Pancreas (tissue), 10 donors: ENCODE results near the gene CD93. TPM values are rescaled to one million over a fixed set of nuclear protein-coding genes. Genes with fewer than 3 reads are reported as not detected.
A peak's percentile ranks its signal among the peaks of the same experiment; 100 is the strongest.

Experiments used
- ATAC-seq, 4 donors: fragments of 200-7000 bp; cut with Tn5 transposase; one replicate each; pipeline versions ENCODE4 v1.8.0 to v1.9.1; 2020; ENCODE audit warnings: mild to moderate bottlenecking in 4 of 4, moderate library complexity in 4 of 4
- DNase-seq, 6 donors: peaks; one replicate each; pipeline ENCODE4 v3.0.0-alpha.2; 2020
- FAIRE-seq: peaks from 2 replicates; lab custom pipeline; 2012; peaks lifted over from hg19 to GRCh38; lab: Jason Lieb, UNC
- H3K27ac ChIP-seq, 4 donors: fragments of 200-600 bp; sonication (generic); 1 replicate in 3 of 4; 2 replicates in 1 of 4; pipeline versions ENCODE4 v1.5.0 to v1.8.0; 2020
- H3K27me3 ChIP-seq, 4 donors: fragments of 200-600 bp; one replicate each; pipeline ENCODE4 v1.8.0; 2021
- H3K36me3 ChIP-seq, 3 donors: fragments of 200-600 bp; sonication (generic) in 1 of 3; one replicate each; pipeline versions ENCODE4 v1.5.0 to v1.8.0; 2020 to 2021
- H3K4me1 ChIP-seq, 3 donors: fragments of 200-600 bp; one replicate each; pipeline ENCODE4 v1.8.0; 2021
- H3K4me3 ChIP-seq, 4 donors: fragments of 200-600 bp; sonication (generic) in 2 of 4; one replicate each; pipeline versions ENCODE4 v1.5.0 to v1.8.0; 2020 to 2021
- H3K9me3 ChIP-seq, 4 donors: fragments of 200-600 bp; one replicate each; pipeline ENCODE4 v1.8.0; 2021
- CTCF ChIP-seq, 4 donors: fragments of 200-600 bp; sonication (generic) in 3 of 4; IDR thresholded peaks; one replicate each; pipeline versions ENCODE4 v1.5.0 to v1.8.0; 2021; ENCODE audit warnings: antibody characterized with exemption in 4 of 4
- WGBS, 2 donors: extraction: QIAGEN DNeasy Blood & Tissue Kit; methylation state at CpG; one replicate each; pipeline ENCODE4 v1.1.7; 2013; 5-methylcytosine and 5-hydroxymethylcytosine counted together
- intact Hi-C, 3 donors: fragments of 100-400 bp; cut with DNase I; formaldehyde crosslinking; loops; one replicate each; pipeline versions ENCODE4 v1.11.1 to v1.14.2; 2022
- polyA plus RNA-seq, 2 donors: library from polyadenylated mRNA; stranded (reverse); fragments of 200-250 nt; gene quantifications; one replicate each; pipeline ENCODE4 v1.2.3, GENCODE V29; 2013
- total RNA-seq, 6 donors: library from RNA; stranded (reverse); fragmentation: NEBNext Ultra II Directional in 4 of 6; extraction: Animal tissue kit (Norgen Biotek cat#: 25700) in 4 of 6; gene quantifications; one replicate each; pipeline versions ENCODE4 v1.2.1 to v1.2.4, GENCODE V29; 2021 to 2023
- donor health status: healthy with polysubstance abuse.
- donor health status: DM: no; HTN: no; CAD: no; lungs with moderate emphysema.
- donor health status: DM: no; HTN: no; CAD: no.
- donor health status: control.
- donor health status: control.
- donor health status: Bipolar disorder and iron deficiency.
- donor health status: DM: yes; HTN: yes; CAD: no.
- donor health status: DM: no; HTN: no; CAD: no.
- donor health status: DM: no; HTN: no; CAD: no.
- donor health status: DM: yes; HTN: yes; CAD: no.

Gene CD93
- total and polyA plus RNA-seq, 8 donors, result 2.8 to 18.2 (median 6.0) TPM

- Histone ChIP-seq H3K4me3 (no peak overlapping the region), H3K4me1 (peaks cover 0 to 7% (median 3%) of the 10 kb centered on the region in 3 donors), H3K27ac (no peak overlapping the region), H3K9me3 (no peaks in the 10 kb centered on the region), H3K27me3 (no peaks in the 10 kb centered on the region), H3K36me3 (no peaks in the 10 kb centered on the region)
- DNase-seq (peak in 1 of 6 donors; percentile 41), ATAC-seq (no peak), FAIRE-seq (no peak)
- TF ChIP-seq CTCF (IDR thresholded peaks at IDR 0.05), result no peak
- intact Hi-C loops, result no loop called here
- WGBS, 2 donors, result 70 to 76% methylated on average over 11 of the region's 11 CpGs
Observed at GRCh38 chr20:23096986-23097520, 10.9 kb upstream of the CD93 start.

GRCh38 chr20:23096097-23096496, 10.0 kb upstream of the CD93 start:
- ATAC-seq, result no peak
- intact Hi-C loops, result no loop called here

GRCh38 chr20:23095499-23095898, 9.4 kb upstream of the CD93 start:
- no peak for ATAC-seq
- Histone ChIP-seq H3K4me1 (peaks cover 0 to 7% (median 3%) of the 10 kb centered on the region in 3 donors), H3K36me3 (no peaks in the 10 kb centered on the region), H3K27ac (no peak overlapping the region), H3K27me3 (no peaks in the 10 kb centered on the region), H3K9me3 (no peaks in the 10 kb centered on the region), H3K4me3 (no peak overlapping the region)
- no peak for FAIRE-seq
- no peak for TF ChIP-seq CTCF (IDR thresholded peaks at IDR 0.05)
- intact Hi-C loops, result no loop called here
- peak in 1 of 6 donors; percentile 39 for DNase-seq
- WGBS, 2 donors, result 47 to 62% methylated on average over 3 of the region's 3 CpGs

More at GRCh38 chr20:23096097-23096496, 10.0 kb upstream of the CD93 start:
- Histone ChIP-seq H3K9me3 (no peaks in the 10 kb centered on the region), H3K4me1 (peaks cover 0 to 7% (median 3%) of the 10 kb centered on the region in 3 donors), H3K27ac (no peak overlapping the region), H3K27me3 (no peaks in the 10 kb centered on the region), H3K4me3 (no peak overlapping the region), H3K36me3 (no peaks in the 10 kb centered on the region)
- TF ChIP-seq CTCF (IDR thresholded peaks at IDR 0.05), result no peak
- DNase-seq (peak in 1 of 6 donors; percentile 3), FAIRE-seq (no peak)
- 81% methylated on average over 3 of the region's 3 CpGs for WGBS, 2 donors

GRCh38 chr20:23094927-23095326, 8.8 kb upstream of the CD93 start:
- Histone ChIP-seq H3K36me3 (no peaks in the 10 kb centered on the region), H3K27ac (no peak overlapping the region), H3K27me3 (no peaks in the 10 kb centered on the region), H3K4me1 (peaks cover 0 to 7% (median 3%) of the 10 kb centered on the region in 3 donors), H3K9me3 (no peaks in the 10 kb centered on the region), H3K4me3 (no peak overlapping the region)
- FAIRE-seq, result no peak
- no peak for TF ChIP-seq CTCF (IDR thresholded peaks at IDR 0.05)
- DNase-seq, result peak in 1 of 6 donors; percentile 13
- WGBS, 2 donors, result 83 to 86% methylated on average over 8 of the region's 8 CpGs
- intact Hi-C loops, result no loop called here
- ATAC-seq, result no peak

GRCh38 chr20:23094213-23094896, 8.2 kb upstream of the CD93 start:
- H3K27ac ChIP-seq, result no peak overlapping the region

More at GRCh38 chr20:23094213-23094896, 8.2 kb upstream of the CD93 start:
- FAIRE-seq, result no peak
- TF ChIP-seq CTCF (IDR thresholded peaks at IDR 0.05), result no peak
- H3K4me1 ChIP-seq, result peaks cover 0 to 7% (median 3%) of the 10 kb centered on the region in 3 donors
- no peaks in the 10 kb centered on the region for H3K9me3 ChIP-seq
- intact Hi-C loops, result no loop called here
- H3K4me3 ChIP-seq, result no peak overlapping the region
- no peaks in the 10 kb centered on the region for H3K36me3 ChIP-seq
- no peaks in the 10 kb centered on the region for H3K27me3 ChIP-seq
- DNase-seq, result peak in 1 of 6 donors; percentile 3
- ATAC-seq, result no peak
- WGBS, 2 donors, result 58 to 65% methylated on average over 13 of the region's 13 CpGs
